NCI-H2171 (cell line): ENCODE data around the gene PARN.
"Not testable (repeated sequence)": the region's sequence is repeated elsewhere in the genome, so short reads cannot be mapped to it uniquely, and the experiment has no call there.

Experiments used
- DNase-seq: peaks from one replicate; lab custom pipeline; 2025; lab: John Stamatoyannopoulos, UW

The PARN gene

DNA sequence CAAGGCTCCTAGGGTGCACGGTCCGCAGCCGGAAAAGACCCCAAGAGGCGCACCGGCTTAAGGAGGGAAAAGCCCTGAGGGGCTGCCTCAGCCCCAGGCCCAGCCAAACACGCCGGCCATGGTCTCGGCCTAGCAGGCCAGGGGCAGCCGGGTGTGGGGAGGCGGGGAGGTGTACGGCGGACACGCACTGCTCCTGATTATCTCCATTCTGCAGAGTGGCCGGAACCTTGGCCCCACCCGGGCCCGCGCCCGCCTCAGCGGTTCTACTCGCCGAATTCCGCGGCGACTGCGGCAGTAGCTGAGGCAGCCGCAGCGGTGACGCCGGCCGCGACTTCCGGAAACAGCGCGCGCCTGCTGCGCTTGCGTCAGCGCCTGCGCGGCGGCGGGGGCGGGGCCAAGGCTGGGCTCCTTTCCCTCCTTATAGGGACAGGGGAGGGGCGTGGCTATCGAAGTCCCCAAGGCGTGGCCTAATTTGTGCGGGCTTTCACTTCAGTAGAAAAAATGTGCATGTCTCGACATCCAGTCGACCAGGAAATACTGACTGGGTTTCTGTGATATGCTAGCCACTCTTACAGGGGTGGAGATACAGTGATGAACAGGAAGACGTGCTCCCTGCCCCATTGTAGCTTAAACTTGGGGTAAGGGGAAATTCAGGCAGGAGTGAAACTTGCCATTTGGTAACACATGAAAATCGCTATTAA, at the start of gene PARN:
TSS of gene PARN (minus strand) at position 342 of the 701 bp plus-strand sequence. CDS start at position 207, 135 bp downstream.
- peak; percentile 95 for DNase-seq

DNA sequence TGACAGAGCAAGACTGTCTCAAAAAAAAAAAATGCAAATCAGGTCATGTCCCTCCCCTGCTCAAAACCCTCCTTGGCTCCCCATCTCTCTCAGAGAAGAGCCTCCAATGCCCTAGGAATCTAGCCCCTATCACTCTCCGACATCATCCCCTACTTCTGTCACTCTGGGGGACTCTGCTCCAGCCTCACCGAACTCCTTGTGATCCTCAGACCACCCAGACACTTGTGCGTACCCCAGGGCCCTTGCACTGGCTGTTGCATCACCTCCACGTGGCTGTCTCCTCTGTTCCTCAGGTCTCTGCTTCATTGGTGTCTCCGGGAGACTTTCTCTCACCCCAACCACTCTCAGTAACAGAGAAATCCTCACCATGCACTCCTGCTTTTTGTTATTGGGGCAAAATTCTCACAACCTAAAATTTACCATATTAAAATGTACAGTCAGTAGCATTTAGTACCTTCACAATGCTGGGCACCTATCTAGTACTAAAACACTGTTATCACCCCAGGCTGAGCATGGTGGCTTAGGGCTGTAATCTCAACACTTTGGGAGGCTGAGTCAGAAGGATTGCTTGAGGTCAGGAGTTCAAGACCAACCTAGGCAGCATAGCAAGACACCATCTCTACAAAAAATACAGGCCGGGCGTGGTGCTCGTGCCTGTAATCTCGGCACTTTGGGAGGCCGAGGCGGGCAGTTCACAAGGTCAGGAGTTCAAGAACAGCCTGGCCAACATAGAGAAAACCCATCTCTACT, 48.9 kb upstream of the PARN start:
- DNase-seq, result no peak

DNA sequence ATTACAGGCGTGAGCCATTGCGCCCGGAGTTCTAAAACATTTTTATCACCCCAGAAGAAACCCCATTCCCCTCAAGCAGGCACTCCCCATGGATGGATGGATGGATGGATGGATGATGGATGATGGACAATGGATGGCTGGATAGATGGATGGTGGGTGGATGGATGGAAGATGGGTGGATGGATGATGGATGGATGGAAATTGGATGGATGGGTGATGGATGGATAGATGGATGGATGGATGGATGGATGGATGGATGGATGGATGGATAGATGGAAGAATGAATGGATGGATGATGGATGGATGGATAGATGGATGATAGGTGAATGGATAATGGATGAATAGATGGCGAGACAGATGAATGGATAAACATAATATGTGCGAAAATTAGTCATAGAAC, 47.6 kb upstream of the PARN start:
- DNase-seq, result no peak

DNA sequence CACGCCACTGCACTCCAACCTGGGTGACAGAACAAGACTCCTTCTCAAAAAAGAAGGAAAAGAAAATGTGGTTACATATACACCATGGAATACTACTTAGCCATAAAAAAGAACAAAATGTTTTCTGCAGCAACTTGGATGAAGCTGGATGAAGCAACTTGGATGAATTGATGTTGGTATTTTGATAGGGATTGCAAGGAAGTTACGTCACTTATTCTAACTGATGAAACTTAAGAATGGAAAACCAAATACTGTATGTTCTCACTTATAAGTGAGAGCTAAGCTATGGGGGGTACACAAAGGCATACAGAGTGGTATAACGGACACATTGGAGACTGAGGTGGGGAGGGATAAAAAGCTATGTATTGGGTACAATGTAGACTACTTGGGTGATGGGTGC, 46.6 kb upstream of the PARN start:
- no peak for DNase-seq

DNA sequence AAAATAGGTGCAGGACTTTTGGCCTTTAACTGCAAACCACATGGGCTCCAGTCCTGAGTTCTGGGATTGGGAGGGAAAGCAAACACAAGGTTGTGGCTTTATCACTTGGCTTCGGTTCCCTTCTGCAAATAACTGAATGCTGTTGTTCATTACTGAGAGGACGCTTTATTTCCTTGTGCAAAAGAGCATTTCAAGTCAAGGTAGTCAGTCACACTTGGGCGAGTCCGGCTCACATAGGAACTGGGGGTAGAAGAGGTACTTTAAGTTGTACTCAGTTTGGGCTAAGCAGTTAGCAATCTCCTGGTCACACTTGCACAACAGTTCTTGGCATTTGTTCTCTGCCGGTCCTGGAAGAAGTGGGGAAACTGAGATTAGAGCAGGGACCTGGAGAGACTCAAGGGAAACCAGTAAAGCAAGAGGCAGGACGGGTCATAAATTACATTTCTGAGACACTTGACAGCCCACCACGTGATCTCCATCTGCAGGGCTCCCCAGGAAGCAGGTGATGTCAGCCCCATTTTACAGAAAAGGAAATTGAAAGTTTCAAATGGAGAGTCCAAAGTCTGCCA, 42.4 kb upstream of the PARN start:
- no peak for DNase-seq

- no peak for DNase-seq
These were observed 39.7 kb upstream of the PARN start for GRCh38 chr16:14669776-14670175.

DNA sequence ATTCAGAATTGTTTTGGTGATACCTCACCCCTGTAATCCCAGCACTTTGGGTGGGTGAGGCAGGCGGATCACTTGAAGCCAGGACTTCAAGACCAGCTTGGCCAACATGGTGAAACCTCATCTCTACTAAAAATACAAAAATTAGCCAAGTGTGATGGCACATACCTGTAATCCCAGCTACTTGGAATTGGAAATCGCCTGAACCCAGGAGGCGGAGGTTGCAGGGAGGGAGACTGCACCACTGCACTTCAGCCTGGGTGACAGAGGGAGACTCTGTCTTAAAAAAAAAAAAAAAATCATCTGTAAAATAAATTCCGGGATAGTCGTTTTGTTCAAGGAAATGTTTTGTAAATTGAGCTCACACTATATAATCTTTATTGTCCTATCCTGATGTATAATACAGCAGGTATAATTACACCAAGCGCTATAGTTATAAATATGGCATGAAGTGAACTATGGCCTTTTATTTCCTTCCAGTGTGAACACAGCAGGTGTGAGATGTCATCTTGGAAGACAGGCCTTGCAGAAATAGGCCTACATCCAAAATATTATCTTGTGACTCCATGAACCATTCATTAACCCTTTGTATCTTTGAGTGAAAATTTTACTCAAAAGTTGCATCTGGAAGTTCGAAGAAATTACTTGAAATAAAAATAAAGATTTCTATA, 38.6 kb upstream of the PARN start:
- no peak for DNase-seq

DNA sequence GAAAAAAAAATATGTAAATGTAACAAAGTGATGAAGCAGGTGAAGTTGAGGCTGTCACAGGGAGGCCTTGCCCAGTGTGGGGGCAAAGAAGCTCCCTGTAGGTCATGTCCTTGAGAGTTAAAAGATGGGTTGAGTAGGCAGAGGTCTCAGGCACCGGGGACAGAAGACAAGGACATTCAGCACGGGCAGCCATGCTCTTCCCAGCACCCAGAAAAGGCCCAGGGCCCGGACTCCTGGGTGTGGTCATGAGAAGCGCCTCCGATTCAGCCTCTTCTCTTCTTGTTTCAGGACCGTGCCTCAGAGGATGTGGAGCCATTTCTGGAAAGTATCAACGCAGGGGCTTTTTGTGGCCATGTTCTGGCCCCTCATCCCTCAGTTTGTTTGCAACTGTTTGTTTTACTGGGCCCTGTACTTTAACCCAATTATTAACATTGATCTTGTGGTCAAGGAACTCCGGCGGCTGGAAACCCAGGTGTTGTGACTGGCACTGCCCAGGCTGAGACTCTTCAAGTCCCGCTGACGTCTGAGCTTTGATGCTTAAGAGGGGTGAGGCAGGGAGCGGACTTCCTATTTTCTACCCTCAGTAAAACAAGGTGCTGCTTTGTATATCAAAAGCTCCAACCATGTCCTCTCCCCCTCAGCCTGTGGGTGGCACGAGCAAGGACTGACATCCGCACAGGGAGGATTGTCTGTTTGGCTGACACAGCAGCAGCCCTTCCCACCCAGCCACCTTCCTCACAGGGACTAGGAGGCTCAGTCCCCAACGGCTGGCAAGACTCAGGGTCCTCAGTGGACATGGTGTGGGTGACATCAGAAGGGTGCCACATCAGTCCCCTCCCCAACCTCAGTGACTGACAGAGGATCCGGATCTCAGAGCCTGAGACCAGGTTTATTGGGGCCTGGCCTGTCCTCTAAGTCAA, 37.5 kb upstream of the PARN start:
- DNase-seq, result no peak

- no peak for DNase-seq
These were observed 28.0 kb upstream of the PARN start for GRCh38 chr16:14658063-14658462.

- no peak for DNase-seq
These were observed 22.7 kb upstream of the PARN start for GRCh38 chr16:14652726-14653125.

DNA sequence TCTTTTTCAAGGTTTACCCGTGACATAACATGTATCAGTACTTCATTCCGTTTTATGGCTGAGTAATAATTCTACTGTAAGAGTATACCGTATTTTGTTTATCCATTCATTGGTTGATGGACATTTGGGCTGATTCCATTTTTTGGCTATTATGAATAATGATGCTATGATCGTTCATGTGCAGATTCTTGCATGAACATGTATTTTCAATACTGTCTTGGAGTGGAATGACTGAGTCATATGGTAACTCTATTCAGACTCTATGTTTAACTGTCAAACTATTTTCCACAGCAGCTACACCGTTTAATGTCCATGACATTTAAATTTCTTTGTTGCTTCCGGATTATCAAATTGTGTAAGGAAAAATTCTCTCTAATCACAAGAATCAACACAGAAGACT, 20.6 kb upstream of the PARN start:
- no peak for DNase-seq

DNA sequence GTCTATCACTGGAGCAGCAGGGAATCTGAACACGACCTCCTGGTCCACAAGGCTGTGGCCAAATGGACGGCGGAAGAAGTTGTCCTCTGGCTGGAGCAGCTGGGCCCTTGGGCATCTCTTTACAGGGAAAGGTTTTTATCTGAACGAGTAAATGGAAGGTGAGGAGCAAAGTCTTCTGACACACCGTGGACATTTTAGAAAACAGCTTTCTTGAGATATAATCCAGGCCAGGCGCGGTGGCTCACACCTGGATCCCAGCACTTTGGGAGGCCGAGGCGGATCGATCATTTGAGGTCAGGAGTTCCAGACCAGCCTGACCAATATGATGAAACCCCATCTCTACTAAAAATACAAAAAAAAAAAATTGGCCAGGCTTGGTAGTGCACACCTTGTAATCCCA, 19.8 kb upstream of the PARN start:
- DNase-seq, result no peak

DNA sequence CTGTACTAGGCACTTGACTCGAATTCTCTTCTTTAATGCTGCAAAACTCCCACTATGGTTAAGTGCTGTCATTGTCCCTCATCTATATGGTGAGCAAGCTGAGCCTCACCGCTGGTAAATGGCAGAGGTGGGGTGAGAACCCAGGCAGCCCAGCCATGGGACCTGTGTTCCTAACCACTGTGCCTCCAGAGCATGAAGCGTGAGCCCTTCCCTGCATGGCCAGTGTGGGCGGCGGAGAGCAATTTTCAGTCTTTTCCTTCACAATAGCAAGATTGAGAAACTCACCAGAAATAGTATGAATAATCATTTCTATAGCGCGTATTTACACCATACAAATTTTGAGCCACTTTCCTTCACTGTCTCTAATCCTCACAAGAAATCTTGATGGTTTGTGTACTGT, 11.9 kb upstream of the PARN start:
- DNase-seq, result no peak

GRCh38 chr16:14641206-14641605, 11.1 kb upstream of the PARN start:
- no peak for DNase-seq

DNA sequence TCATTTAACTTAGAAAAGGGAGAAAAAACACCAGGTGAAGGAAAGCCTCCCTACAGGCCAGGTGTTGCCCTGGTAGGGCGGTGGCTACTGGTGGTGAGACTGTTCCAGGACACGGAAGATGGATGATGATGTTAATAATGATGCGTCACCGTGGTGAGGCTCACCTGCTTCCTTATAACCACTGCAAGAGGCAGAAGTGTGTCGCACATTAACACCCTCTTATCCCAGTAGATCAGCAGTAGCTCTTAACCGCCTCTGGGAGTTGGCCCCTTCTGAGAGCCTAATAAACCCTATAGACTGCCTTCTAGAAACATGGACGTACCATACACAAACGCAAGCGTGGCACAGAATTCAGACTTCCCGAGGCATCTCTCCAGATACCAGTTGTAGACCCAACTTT, 10.5 kb upstream of the PARN start:
- DNase-seq, result no peak

GRCh38 chr16:14636951-14637240, 6.8 kb upstream of the PARN start:
- DNase-seq, result not testable (repeated sequence)

DNA sequence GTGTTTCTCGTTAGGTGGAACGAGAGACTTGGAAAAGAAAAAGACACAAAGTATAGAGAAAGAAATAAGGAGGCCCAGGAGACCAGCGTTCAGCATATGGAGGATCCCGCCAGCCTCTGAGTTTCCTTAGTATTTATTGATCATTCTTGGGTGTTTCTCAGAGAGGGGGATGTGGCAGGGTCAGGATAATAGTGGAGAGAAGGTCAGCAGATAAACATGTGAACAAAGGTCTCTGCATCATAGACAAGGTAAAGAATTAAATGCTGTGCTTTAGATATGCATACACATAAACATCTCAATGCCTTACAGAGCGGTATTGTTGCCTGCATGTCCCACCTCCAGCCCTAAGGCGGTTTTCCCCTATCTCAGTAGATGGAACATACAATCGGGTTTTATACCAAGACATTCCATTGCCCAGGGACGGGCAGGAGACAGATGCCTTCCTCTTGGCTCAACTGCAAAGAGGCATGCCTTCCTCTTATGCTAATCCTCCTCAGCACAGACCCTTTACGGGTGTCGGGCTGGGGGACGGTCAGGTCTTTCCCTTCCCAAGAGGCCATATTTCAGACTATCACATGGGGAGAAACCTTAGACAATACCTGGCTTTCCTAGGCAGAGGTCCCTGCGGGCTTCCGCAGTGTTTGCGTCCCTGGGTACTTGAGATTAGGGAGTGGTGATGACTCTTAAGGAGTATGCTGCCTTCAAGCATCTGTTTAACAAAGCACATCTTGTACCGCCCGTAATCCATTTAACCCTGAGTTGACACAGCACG, 6.3 kb upstream of the PARN start:
- DNase-seq, result not testable (repeated sequence)

DNA sequence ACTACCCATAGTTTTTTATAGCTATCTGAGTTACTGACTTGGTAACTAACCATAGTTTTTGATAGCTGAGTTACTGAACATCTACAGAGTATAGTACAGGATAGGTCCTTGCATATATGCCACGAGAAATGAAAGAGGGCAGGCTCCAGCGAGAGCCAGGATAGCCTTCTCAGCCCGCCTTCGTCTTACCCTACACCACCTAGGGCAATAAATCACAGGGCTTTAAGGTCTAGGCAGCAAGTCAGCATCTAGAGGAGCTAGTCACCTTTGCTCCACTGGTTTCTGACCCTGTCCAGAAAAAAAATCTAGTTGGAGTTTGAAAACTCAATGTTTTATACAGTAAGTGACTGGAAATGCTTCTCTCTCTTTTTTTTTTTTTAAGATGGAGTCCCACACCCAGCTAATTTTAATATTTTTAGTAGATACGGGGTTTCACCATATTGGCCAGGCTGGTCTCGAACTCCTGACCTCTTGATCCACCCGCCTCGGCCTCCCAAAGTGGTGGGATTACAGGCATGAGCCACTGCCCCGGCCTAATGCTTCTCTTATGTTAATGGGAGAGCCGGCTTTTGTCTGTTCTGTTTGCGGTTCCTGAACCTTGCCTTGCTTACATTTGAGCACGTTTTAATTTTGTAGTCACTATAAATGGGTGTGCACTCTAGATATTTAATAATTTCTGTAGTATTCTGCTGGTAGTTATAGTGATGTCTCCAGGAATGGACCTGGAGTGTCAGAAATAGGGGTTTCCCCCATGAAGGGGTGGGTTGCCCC, 5.5 kb upstream of the PARN start:
- DNase-seq, result no peak

DNA sequence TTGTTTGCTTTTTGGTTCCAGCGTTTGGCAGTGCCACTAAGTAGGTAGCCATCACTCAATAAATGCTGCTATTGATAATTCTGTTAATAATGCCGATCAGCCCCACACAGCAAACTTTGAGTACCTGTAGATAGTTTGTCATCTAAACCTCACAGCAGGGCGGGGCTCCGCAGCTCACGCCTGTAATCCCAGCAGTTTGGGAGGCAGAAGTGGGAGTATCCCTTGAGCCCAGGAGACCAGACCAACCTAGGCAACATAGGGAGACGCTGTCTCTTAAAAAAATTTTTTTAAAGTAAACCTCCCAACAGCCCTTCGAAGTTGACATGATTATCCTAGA, 4.3 kb upstream of the PARN start:
- DNase-seq, result no peak
